Measurements from ENCODE around the gene AKAP13.
"Not testable (repeated sequence)": the region's sequence is repeated elsewhere in the genome, so short reads cannot be mapped to it uniquely, and the experiment has no call there.

Gene AKAP13

GRCh38 chr15:85336880-85337279 lies 43.5 kb upstream of the AKAP13 start:
- TF ChIP-seq CTCF (IDR thresholded peaks at IDR 0.05; ENCODE audit: low read depth, low read length, missing control alignments), result no peak
- no peak for DNase-seq (ENCODE audit: low read depth)
- H3K4me3 ChIP-seq (ENCODE audit: low read depth, low read length), result no peak overlapping the region
- in situ Hi-C loops (cut with HindIII; ENCODE audit: low sequenced_read_pairs), result loop anchor here (5.0 kb wide), 1 partner anchor 75 kb away; no protein-coding TSS in a partner anchor

GRCh38 chr15:85337425-85338074 lies 42.9 kb upstream of the AKAP13 start:
- in situ Hi-C loops (cut with HindIII; ENCODE audit: low sequenced_read_pairs), result loop anchor here (5.0 kb wide), 1 partner anchor 75 kb away; no protein-coding TSS in a partner anchor
- no peak for TF ChIP-seq CTCF (IDR thresholded peaks at IDR 0.05; ENCODE audit: low read depth, low read length, missing control alignments)
- H3K4me3 ChIP-seq (ENCODE audit: low read depth, low read length), result no peak overlapping the region
- no peak for DNase-seq (ENCODE audit: low read depth)

GRCh38 chr15:85340321-85340665 lies 40.1 kb upstream of the AKAP13 start:
- no peak for TF ChIP-seq CTCF (IDR thresholded peaks at IDR 0.05; ENCODE audit: low read depth, low read length, missing control alignments)
- H3K4me3 ChIP-seq (ENCODE audit: low read depth, low read length), result no peak overlapping the region
- DNase-seq (ENCODE audit: low read depth), result no peak
- in situ Hi-C loops (cut with HindIII; ENCODE audit: low sequenced_read_pairs), result no loop called here

- in situ Hi-C loops (cut with HindIII; ENCODE audit: low sequenced_read_pairs), result no loop called here
- no peak overlapping the region for H3K4me3 ChIP-seq (ENCODE audit: low read depth, low read length)
- no peak for DNase-seq (ENCODE audit: low read depth)
- TF ChIP-seq CTCF (IDR thresholded peaks at IDR 0.05; ENCODE audit: low read depth, low read length, missing control alignments), result no peak
Measured at GRCh38 chr15:85340852-85341251, 39.6 kb upstream of the AKAP13 start.

- DNase-seq (ENCODE audit: low read depth); in situ Hi-C loops (cut with HindIII; ENCODE audit: low sequenced_read_pairs); H3K4me3 ChIP-seq (ENCODE audit: low read depth, low read length): not testable (repeated sequence)
Measured at GRCh38 chr15:85342163-85342562, 38.2 kb upstream of the AKAP13 start.

- H3K4me3 ChIP-seq (ENCODE audit: low read depth, low read length); in situ Hi-C loops (cut with HindIII; ENCODE audit: low sequenced_read_pairs); DNase-seq (ENCODE audit: low read depth): not testable (repeated sequence)
Measured at GRCh38 chr15:85343443-85343842, 37.0 kb upstream of the AKAP13 start.

- in situ Hi-C loops (cut with HindIII; ENCODE audit: low sequenced_read_pairs), result not testable (repeated sequence)
Measured at GRCh38 chr15:85344241-85344640, 36.2 kb upstream of the AKAP13 start.

GRCh38 chr15:85344653-85345114 lies 35.7 kb upstream of the AKAP13 start:
- in situ Hi-C loops (cut with HindIII; ENCODE audit: low sequenced_read_pairs); H3K4me3 ChIP-seq (ENCODE audit: low read depth, low read length); DNase-seq (ENCODE audit: low read depth): not testable (repeated sequence)

More at GRCh38 chr15:85344241-85344640, 36.2 kb upstream of the AKAP13 start:
- H3K4me3 ChIP-seq (ENCODE audit: low read depth, low read length); DNase-seq (ENCODE audit: low read depth): not testable (repeated sequence)

- H3K4me3 ChIP-seq (ENCODE audit: low read depth, low read length); in situ Hi-C loops (cut with HindIII; ENCODE audit: low sequenced_read_pairs); DNase-seq (ENCODE audit: low read depth): not testable (repeated sequence)
Measured at GRCh38 chr15:85345196-85345918, 35.0 kb upstream of the AKAP13 start.

GRCh38 chr15:85346462-85347084 lies 33.8 kb upstream of the AKAP13 start:
- in situ Hi-C loops (cut with HindIII; ENCODE audit: low sequenced_read_pairs); DNase-seq (ENCODE audit: low read depth); H3K4me3 ChIP-seq (ENCODE audit: low read depth, low read length): not testable (repeated sequence)

- in situ Hi-C loops (cut with HindIII; ENCODE audit: low sequenced_read_pairs); H3K4me3 ChIP-seq (ENCODE audit: low read depth, low read length); DNase-seq (ENCODE audit: low read depth): not testable (repeated sequence)
Measured at GRCh38 chr15:85347264-85348047, 32.9 kb upstream of the AKAP13 start.
